Hematopoietic multipotent progenitor cell treated with erythropoietin and hydrocortisone succinate and interleukin-3 and kit ligand, for 17 days (in vitro differentiated cells): Measurements from ENCODE around the gene HHEX.
"Not testable (repeated sequence)": the region's sequence is repeated elsewhere in the genome, so short reads cannot be mapped to it uniquely, and the experiment has no call there.

Source experiments
- DNase-seq: peaks from one replicate; pipeline ENCODE4 v3.0.0-alpha.2; 2015; ENCODE audit warnings: low spot score

Gene HHEX

GRCh38 chr10:92734301-92734700, 44.5 kb downstream of the HHEX start:
- DNase-seq: no peak

- no peak for DNase-seq
Measured at GRCh38 chr10:92735938-92736337, 46.2 kb downstream of the HHEX start.

- no peak for DNase-seq
Measured at GRCh38 chr10:92737484-92737883, 47.7 kb downstream of the HHEX start.

GRCh38 chr10:92740762-92741161, 51.0 kb downstream of the HHEX start:
- no peak for DNase-seq

- not testable (repeated sequence) for DNase-seq
Measured at GRCh38 chr10:92741741-92742140, 52.0 kb downstream of the HHEX start.

- no peak for DNase-seq
Measured at GRCh38 chr10:92742331-92743228, 52.8 kb downstream of the HHEX start.
